ENCODE measurements around the gene ZNF662.
"Not testable (repeated sequence)": the region's sequence is repeated elsewhere in the genome, so short reads cannot be mapped to it uniquely, and the experiment has no call there.

The ZNF662 gene

GRCh38 chr3:42906070-42906847, at the start of gene ZNF662:
TSS of gene ZNF662 (plus strand) at chr3:42906142. CDS start at chr3:42908115, 1,973 bp downstream.
- DNase-seq (ENCODE audit: low read depth in 2 of 2), result peak in 1 of 2 donors; percentile 4

DNA sequence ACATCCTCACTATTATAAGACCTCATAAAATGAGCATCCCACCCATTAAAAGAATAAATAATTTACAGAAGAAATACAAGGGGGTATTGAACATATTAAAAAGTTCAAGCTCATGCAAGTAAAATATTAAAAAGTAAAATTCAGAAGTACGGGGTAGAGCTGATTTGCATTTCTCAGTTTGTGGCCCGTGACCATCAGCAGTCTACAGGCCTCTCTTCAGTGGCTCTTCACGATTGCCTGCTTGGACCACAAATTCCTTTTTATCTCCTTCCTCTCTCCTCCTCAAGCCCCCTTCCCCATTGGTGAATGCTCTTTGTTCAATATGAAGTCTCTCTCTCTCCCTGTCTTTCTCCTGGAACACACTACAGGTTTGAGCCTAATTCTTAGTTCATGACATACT, 49.4 kb upstream of the ZNF662 start:
- DNase-seq (ENCODE audit: low read depth in 2 of 2), result no peak

DNA sequence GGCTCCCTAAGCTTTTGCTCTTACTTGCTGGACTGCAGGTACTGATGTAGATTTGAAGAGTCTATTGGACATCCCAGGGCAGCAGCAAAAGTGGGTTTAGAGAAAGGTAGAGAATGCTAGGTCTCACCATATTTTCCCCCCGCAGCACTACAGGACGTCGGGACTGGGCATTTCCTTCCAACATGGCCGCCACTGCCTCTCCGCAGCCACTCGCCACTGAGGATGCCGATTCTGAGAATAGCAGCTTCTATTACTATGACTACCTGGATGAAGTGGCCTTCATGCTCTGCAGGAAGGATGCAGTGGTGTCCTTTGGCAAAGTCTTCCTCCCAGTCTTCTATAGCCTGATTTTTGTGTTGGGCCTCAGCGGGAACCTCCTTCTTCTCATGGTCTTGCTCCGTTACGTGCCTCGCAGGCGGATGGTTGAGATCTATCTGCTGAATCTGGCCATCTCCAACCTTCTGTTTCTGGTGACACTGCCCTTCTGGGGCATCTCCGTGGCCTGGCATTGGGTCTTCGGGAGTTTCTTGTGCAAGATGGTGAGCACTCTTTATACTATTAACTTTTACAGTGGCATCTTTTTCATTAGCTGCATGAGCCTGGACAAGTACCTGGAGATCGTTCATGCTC, 41.5 kb upstream of the ZNF662 start:
- DNase-seq (ENCODE audit: low read depth in 2 of 2), result no peak

- DNase-seq (ENCODE audit: low read depth in 2 of 2), result no peak
Measured at GRCh38 chr3:42865256-42865655, 40.7 kb upstream of the ZNF662 start.

- no peak for DNase-seq (ENCODE audit: low read depth in 2 of 2)
Measured at GRCh38 chr3:42867138-42867537, 38.8 kb upstream of the ZNF662 start.

GRCh38 chr3:42868841-42869240, 37.1 kb upstream of the ZNF662 start:
- no peak for DNase-seq (ENCODE audit: low read depth in 2 of 2)

- no peak for DNase-seq (ENCODE audit: low read depth in 2 of 2)
Measured at GRCh38 chr3:42871592-42872196, 34.2 kb upstream of the ZNF662 start.

DNA sequence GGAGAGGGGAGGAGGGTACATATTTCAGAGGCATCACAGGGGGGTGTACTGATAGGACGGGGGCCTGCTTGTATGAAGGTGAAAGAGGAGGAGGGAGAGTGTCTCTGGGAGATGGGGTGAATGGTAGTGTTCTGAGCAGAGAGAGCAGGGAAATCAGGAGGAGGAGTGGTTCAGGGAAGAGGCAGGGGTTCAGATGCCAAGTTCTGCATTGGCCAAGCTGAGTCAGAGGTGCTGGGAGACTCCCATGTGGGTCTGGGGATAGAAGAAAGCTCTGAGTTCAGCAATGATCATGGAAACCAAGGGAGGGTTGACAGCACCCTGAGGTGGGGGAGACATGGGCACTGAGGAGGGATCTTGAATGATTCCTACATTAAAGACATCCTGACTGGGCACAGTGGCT, 33.2 kb upstream of the ZNF662 start:
- no peak for DNase-seq (ENCODE audit: low read depth in 2 of 2)

DNA sequence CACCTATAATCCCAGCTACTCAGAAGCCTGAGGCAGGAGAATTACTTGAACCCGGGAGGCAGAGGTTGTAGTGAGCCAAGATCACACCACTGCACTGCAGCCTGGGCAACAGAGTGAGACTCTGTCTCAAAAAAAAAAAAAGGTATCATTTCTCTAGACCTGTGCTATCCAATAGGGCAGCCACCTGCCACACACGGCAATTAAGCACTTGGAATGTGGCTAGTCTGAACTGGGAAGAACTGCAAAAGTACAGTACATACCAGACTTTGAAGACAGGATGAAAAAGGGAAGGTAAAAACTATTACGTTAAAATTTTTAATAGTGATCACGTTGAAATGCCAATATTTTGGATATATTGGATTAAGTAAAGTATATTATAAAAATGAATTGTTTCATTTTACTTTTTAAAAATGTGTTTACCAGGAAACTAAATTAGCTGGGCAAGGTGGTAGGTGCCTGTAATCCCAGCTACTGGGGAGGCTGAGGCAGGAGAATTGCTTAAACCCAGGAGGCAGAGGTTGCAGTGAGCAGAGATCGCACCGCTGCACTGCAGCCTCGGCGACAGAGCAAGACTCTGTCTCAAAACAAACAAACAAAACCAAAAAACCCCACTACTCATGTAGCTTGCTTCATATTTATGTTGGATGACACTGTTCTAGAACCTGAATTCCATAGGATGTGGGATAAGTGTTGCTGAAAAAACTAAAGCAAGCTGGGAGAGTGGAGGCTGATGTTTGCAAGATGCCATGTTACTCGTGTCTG, 32.5 kb upstream of the ZNF662 start:
- no peak for DNase-seq (ENCODE audit: low read depth in 2 of 2)

DNA sequence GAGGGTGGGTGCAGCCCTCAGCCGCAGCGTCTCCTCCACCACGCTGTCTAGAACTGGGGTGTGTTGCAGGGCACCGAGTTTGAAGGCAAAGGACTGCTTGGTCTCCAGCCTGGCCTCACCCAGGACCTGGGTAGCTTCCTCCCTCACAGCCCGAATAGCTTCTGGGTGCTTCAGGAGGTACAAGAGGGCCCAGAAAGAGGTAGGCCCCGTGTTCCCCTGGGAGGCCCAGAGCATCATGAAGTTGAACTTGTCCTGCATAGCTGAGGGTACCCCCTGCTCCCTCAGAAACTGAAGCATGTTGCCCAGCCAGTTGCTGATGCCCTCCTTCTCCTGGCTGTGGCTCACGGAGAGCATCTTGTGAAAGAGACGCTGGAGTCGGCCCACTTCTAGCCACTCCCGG, 31.2 kb upstream of the ZNF662 start:
- DNase-seq (ENCODE audit: low read depth in 2 of 2), result no peak

DNA sequence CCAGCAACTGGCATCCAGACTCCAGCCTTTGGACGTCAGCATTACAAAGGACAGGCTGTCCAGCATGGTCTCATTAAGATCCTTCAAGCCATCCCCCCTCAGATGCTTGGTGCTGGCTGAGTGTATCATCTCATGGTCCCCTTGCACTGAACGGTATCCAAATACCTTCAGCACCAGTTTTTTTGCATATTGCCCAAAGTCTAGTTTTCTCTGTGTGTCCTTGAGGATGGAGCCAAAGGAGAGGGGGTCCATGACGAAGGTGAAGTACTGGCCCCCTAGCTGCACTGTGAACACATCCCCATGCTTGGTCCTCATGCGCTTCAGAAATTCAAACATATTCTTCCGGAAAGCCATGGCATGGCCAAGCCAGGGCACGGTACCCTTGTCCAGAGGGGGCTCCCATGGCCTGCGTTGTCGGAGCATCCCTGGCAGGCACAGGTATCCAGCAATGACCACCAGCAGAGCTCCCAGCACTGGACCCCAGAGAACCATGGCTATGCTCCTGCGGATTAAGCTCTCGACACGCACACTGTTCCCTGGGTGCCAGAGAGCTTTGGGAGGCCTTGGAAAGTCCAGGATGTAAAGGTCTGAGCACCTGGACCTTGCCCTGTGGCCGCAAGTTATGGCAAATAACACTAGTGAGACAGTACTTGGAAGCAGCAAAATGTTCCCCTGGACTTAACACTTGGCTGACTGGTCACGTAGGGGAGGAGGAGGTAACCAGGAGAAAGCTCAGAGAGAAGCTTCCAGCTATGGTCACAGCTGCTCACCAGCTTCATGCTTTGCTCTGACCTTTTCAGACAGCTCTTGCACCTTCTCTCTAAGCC, 30.4 kb upstream of the ZNF662 start, which contains the start of gene CYP8B1:
Gene CYP8B1, minus strand, starts transcription at position 555 of the 827 bp plus-strand sequence. Its CDS starts 63 bp downstream, at position 492.
- no peak for DNase-seq (ENCODE audit: low read depth in 2 of 2)

DNA sequence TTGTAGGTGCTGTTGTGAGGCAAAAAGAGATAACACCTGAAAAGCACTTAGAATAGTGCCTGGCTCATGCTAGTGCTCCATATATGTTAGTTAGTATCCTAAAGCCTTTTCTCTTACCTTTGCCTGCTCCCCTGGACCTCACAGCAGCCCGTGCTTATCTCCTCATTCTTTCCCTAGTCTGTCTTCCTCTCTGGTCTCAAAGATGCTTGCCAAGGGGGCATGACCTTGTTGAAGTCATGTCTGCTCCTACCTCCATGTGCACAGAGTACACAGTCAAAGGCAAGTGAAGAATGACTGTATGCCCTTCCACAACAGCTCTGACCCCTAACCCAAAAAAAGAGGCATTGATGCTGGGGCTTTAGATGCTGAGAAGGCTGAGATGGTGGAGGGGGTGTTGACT, 29.5 kb upstream of the ZNF662 start:
- DNase-seq (ENCODE audit: low read depth in 2 of 2), result no peak

DNA sequence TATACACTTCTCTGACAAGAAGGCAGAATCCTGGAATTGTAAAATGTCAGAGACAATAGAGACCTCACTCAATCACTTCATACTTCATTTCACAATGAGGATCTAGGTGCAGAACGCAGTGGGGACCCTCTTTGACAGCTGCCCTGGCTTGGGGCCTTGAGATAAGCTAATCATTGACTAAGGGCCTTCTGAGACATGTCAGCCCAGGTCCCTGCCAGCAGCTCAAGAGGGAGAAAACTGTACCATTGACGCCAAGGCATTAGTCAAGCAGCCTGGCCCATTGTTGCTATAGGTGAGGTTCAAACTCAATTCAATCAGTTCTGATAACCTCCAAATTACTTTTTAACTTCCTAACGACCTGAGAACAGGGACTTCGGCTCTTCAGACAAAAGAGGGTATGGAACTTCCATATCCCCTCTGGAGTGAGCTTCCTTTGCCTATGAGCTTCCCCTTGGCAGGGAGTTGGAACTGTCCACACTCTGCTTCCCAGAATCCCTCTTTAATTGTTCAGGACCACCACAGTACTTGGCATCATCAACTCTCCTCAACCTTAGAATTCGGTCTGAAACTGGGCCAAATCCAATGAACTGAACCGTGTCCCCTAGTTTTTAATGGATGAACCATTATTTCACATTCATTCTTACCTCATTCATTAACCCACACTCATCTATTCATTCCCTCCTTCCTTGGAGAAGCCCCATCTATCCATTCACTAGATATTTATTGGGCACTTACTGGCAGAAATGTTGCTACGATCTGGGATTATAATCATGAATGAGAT, 28.8 kb upstream of the ZNF662 start:
- no peak for DNase-seq (ENCODE audit: low read depth in 2 of 2)

DNA sequence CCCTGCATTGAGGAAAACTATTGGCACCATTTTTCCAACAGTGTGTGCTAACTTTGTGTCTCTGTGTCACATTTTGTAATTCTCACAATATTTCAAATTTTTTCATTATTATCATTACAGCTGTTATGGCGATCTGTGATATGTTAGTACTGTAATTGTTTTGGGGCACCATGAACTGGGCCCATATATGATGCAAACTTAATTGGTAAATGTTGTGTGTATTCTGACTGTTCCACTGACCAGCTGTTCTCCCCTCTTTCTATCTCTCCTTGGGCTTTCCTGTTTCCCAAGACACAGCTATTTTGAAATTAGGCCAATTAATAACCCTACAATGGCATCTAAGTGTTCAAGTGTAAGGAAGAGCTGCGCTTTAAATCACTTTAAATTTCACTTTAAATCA, 28.1 kb upstream of the ZNF662 start:
- no peak for DNase-seq (ENCODE audit: low read depth in 2 of 2)

- no peak for DNase-seq (ENCODE audit: low read depth in 2 of 2)
Measured at GRCh38 chr3:42880183-42880582, 25.8 kb upstream of the ZNF662 start.

DNA sequence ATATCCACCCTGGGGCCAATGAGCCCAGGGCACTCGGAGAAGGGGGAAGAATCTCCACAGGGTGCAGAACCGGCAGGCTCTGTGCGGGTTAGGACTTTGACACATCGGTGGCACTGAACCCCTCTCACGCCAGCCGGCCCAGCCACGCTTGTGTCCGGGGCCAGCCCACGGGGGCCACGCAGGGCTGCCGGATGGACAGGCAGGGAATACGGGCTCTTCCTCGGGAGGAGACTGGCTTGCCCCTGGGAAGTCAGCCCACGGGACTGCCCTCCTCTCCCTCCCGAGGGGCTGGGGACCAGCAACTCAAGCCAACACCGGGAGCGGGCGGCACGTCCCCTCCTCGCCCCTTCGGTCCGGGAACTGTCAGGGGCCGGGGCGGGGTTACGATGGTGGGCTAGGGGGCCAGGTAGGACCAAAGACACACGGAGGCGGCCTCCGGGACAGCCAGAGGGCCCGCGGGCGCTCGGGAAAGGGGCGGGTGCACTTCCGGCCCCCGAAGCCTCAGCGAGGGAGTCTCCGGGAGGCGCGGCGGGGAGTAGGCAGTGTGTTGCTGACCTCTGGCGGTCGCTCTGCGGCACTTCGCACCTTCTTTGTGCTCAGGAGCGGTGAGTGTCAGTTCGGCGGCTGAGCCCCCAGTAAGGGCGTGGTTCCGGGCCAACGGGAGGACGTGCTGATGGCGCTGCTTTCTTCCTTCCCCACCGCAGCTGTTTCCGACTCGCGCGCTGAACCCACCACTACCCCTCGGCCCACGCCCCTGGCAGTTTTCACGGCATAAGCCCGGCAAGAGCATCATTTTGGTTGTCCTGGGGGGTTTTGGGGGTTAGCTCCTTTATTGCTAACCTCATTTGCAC, 25.1 kb upstream of the ZNF662 start:
- DNase-seq (ENCODE audit: low read depth in 2 of 2), result peak; percentile 79 to 82

- DNase-seq (ENCODE audit: low read depth in 2 of 2), result not testable (repeated sequence)
Measured at GRCh38 chr3:42883251-42883930, 22.6 kb upstream of the ZNF662 start.

- no peak for DNase-seq (ENCODE audit: low read depth in 2 of 2)
Measured at GRCh38 chr3:42884324-42884723, 21.6 kb upstream of the ZNF662 start.

DNA sequence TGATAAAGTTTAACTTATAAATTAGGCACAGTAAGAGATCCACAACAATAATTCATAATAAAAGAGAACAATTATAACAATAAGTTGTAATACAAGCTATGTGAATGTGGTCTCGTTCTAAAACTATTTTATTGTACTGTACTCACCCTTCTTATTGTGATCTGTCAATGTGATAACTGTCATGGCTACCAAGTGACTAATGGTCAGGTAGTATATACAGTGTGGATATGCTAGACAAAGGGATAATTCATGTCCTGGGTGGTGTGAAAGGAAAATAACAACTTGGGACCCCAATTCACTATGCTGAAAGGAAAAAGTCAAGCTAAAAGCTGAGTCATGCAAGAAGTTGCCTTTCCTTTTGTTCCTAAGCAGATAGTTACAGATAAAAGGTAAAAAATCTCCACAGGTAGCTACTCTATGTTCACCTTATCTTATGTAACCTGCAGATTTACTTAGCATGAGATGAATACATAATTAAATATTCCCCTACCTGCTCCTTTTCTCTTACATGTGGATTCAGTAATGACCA, 19.6 kb upstream of the ZNF662 start:
- no peak for DNase-seq (ENCODE audit: low read depth in 2 of 2)

All from stimulated activated CD8-positive, alpha-beta memory T cell treated with anti-CD3 and anti-CD28 coated beads, Interleukin-15, amount 100 ng/mL, for 48 hours (primary cell).